ENCODE data around the gene PSMC5. TPM values are rescaled to one million over a fixed set of nuclear protein-coding genes. Genes with fewer than 3 reads are reported as not detected.
"Not testable (repeated sequence)": the region's sequence is repeated elsewhere in the genome, so short reads cannot be mapped to it uniquely, and the experiment has no call there.

PSMC5 gene
- total RNA-seq, 1 donor from 2014 or later = 59.9 TPM

- not testable (repeated sequence) for DNase-seq (ENCODE audit: low read depth in 2 of 2)
These were observed 43.0 kb downstream of the PSMC5 start for GRCh38 chr17:63870292-63870665.

- not testable (repeated sequence) for DNase-seq (ENCODE audit: low read depth in 2 of 2)
These were observed 44.6 kb downstream of the PSMC5 start for GRCh38 chr17:63871646-63872365.

- not testable (repeated sequence) for DNase-seq (ENCODE audit: low read depth in 2 of 2)
These were observed 46.3 kb downstream of the PSMC5 start, which contains the start of gene CSH2 for GRCh38 chr17:63873577-63873976. Gene CSH2 (minus strand): TSS chr17:63873677. CDS start chr17:63873614, 63 bp downstream.

DNA sequence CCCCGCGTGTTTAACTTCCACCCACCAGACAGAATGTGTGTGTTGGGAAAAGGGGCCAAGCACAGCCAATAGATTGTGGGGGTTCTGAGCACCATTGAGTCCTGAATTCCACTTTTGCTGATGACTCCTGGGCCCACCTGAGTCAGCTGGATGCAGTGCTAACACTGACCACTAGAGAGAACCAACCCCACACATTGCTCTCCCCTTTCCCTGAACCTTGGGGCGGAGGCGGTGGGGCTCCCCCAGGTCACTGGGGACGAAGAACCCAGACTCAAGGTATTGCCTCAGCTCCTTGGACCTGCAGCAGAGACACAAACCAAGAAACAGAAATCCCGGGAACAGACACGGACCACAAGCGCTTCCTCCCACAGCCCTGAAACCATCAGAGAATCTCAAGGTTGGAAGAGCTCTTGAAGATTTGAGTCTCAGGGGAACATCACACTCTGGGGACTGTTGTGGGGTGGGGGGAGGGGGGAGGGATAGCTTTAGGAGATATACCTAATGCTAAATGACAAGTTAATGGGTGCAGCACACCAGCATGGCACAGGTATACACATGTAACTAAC is 46.9 kb downstream of the PSMC5 start:
- not testable (repeated sequence) for DNase-seq (ENCODE audit: low read depth in 2 of 2)

- not testable (repeated sequence) for DNase-seq (ENCODE audit: low read depth in 2 of 2)
These were observed 47.5 kb downstream of the PSMC5 start for GRCh38 chr17:63874693-63875092.

- not testable (repeated sequence) for DNase-seq (ENCODE audit: low read depth in 2 of 2)
These were observed 51.2 kb downstream of the PSMC5 start for GRCh38 chr17:63878413-63878812.

- DNase-seq (ENCODE audit: low read depth in 2 of 2) = no peak
These were observed 53.5 kb downstream of the PSMC5 start for GRCh38 chr17:63880706-63881105.

DNA sequence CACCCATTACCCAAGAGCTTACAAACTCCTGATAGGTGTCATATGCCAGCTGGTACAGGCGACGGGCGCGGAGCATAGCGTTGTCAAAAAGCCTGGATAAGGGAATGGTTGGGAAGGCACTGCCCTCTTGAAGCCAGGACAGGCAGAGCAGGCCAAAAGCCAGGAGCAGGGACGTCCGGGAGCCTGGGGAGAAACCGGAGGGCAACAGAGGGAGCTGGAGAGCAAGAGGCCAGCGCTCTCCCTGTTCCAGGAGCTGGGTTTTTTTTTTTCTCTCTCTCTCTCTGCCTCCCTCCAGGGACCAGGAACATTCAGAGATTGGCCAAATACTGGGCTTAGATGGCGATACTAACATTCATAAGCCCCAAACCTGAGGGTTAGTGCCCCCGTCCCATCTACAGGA is 54.1 kb downstream of the PSMC5 start:
- not testable (repeated sequence) for DNase-seq (ENCODE audit: low read depth in 2 of 2)

Other genes with a start within 250 kb of the PSMC5 start
- 13.3 and 14.6 TPM in 2 replicates for gene TACO1, start 226.5 kb upstream of the PSMC5 start, total RNA-seq
- gene MAP3K3, start 205.0 kb upstream of the PSMC5 start, total RNA-seq = 74.8 and 108 TPM in 2 replicates
- 15.3 and 18.8 TPM in 2 replicates for gene LIMD2, start 127.3 kb upstream of the PSMC5 start, total RNA-seq
- 15.3 and 29.0 TPM in 2 replicates for gene STRADA, start 85.6 kb upstream of the PSMC5 start, total RNA-seq
- 59.5 and 91.3 TPM in 2 replicates for gene CCDC47, start 53.8 kb upstream of the PSMC5 start, total RNA-seq
- 36.6 and 45.2 TPM in 2 replicates for gene DDX42, start 53.3 kb upstream of the PSMC5 start, total RNA-seq
- gene FTSJ3, start 232 bp downstream of the PSMC5 start, total RNA-seq = 51.4 and 59.9 TPM in 2 replicates
- 49.2 and 54.3 TPM in 2 replicates for gene SMARCD2, start 15.3 kb downstream of the PSMC5 start, total RNA-seq
- gene CSH2, start 46.2 kb downstream of the PSMC5 start, total RNA-seq = not detected in 2 replicates
- gene GH2, start 54.5 kb downstream of the PSMC5 start, total RNA-seq = not detected in 2 replicates
- not detected in 2 replicates for gene CSH1, start 69.1 kb downstream of the PSMC5 start, total RNA-seq
- gene CSHL1, start 83.8 kb downstream of the PSMC5 start, total RNA-seq = not detected in 2 replicates
- not detected in 2 replicates for gene GH1, start 91.4 kb downstream of the PSMC5 start, total RNA-seq
- 1.5 TPM in 1 of 2 replicates, not detected in the other for gene CD79B, start 104.9 kb downstream of the PSMC5 start, total RNA-seq
- under 0.01 TPM in 1 of 2 replicates, not detected in the other for gene SCN4A, start 145.5 kb downstream of the PSMC5 start, total RNA-seq
- 0.44 and 0.60 TPM in 2 replicates for gene PRR29, start 170.9 kb downstream of the PSMC5 start, total RNA-seq
- 257 and 282 TPM in 2 replicates for gene ICAM2, start 193.2 kb downstream of the PSMC5 start, total RNA-seq